Activated CD4-positive, alpha-beta T cell treated with anti-CD3 and anti-CD28 coated beads for 36 hours (primary cell): ENCODE measurements around the gene POLR3K. TPM values are rescaled to one million over a fixed set of nuclear protein-coding genes. Genes with fewer than 3 reads are reported as not detected.

Experiments used
- ATAC-seq: fragments of 200-7000 bp; cut with Tn5 transposase; one replicate; pipeline ENCODE4 v1.10.0; 2021; ENCODE audit warnings: mild to moderate bottlenecking, moderate library complexity
- CTCF ChIA-PET: fragments of 350-600 bp; sonication (Branson Sonifier 250); formaldehyde crosslinking; loops from one replicate; lab custom pipeline; 2021; ENCODE audit warnings: antibody characterized with exemption; lab: Charles Lee
- POLR2A ChIA-PET: fragments of 350-600 bp; sonication (Branson Sonifier 250); formaldehyde crosslinking; loops from one replicate; lab custom pipeline; 2021; ENCODE audit warnings: antibody characterized with exemption, inconsistent platforms; lab: Charles Lee
- DNase-seq: peaks from one replicate; pipeline ENCODE4 v3.0.0-alpha.2; 2020
- H3K27ac Mint-ChIP-seq: one replicate; pipeline ENCODE4 v1.8.0; 2021; ENCODE audit warnings: mixed read lengths
- H3K27me3 Mint-ChIP-seq: one replicate; pipeline ENCODE4 v1.8.0; 2021; ENCODE audit warnings: mixed read lengths
- H3K36me3 Mint-ChIP-seq: one replicate; pipeline ENCODE4 v1.8.0; 2021; ENCODE audit warnings: low read depth, mixed read lengths
- H3K4me1 Mint-ChIP-seq: one replicate; pipeline ENCODE4 v1.8.0; 2021; ENCODE audit warnings: mixed read lengths
- H3K4me3 Mint-ChIP-seq: one replicate; pipeline ENCODE4 v1.8.0; 2021; ENCODE audit warnings: mild to moderate bottlenecking, moderate library complexity, mixed read lengths
- H3K9me3 Mint-ChIP-seq: one replicate; pipeline ENCODE4 v1.8.0; 2021; ENCODE audit warnings: low read depth, mixed read lengths
- intact Hi-C, 2 experiments: fragments of 100-400 bp; cut with DNase I in 1 of 2; cut with micrococcal nuclease in 1 of 2; formaldehyde crosslinking; loops; one replicate each; pipeline versions ENCODE4 v1.14.2 to v1.15.1; 2022 to 2024; cut with DNase I, micrococcal nuclease
- total RNA-seq, 2 experiments: library from RNA; stranded (reverse); gene quantifications; one replicate each; pipeline ENCODE4 v1.2.3, GENCODE V29; 2021

The POLR3K gene
- total RNA-seq, 2 experiments from 2014 or later: 31.9 to 46.8 TPM

GRCh38 chr16:71540-72401 lies 18.4 kb upstream of the POLR3K start:
- Mint-ChIP-seq H3K27me3 (peaks cover 27% of the 10 kb centered on the region), H3K4me1 (peaks cover 13% of the 10 kb centered on the region), H3K36me3 (no peaks in the 10 kb centered on the region), H3K27ac (no peak overlapping the region), H3K9me3 (no peaks in the 10 kb centered on the region), H3K4me3 (no peak overlapping the region)
- POLR2A ChIA-PET: no interaction called here
- intact Hi-C loops: no loop called here
- CTCF ChIA-PET: interaction anchor here (0.7 to 11.4 kb wide), 2 partner anchors 22 to 35 kb away, joined by 3 to 214 read pairs; no protein-coding TSS in a partner anchor
- no peak for ATAC-seq
- DNase-seq: no peak

- Mint-ChIP-seq H3K36me3 (no peaks in the 10 kb centered on the region), H3K9me3 (no peaks in the 10 kb centered on the region), H3K4me1 (peaks cover 7% of the 10 kb centered on the region), H3K4me3 (no peak overlapping the region), H3K27me3 (peaks cover 27% of the 10 kb centered on the region), H3K27ac (no peak overlapping the region)
- intact Hi-C loops: no loop called here
- no peak for ATAC-seq
- ChIA-PET POLR2A (no interaction called here), CTCF (interaction anchor here (0.7 to 11.4 kb wide), 2 partner anchors 23 to 36 kb away, joined by 3 to 214 read pairs; no protein-coding TSS in a partner anchor)
- DNase-seq: no peak
These were observed 17.8 kb upstream of the POLR3K start for GRCh38 chr16:71210-71539.

- Mint-ChIP-seq H3K27me3 (peaks cover 27% of the 10 kb centered on the region), H3K27ac (no peak overlapping the region), H3K36me3 (no peaks in the 10 kb centered on the region), H3K4me1 (peaks cover 4% of the 10 kb centered on the region), H3K9me3 (no peaks in the 10 kb centered on the region), H3K4me3 (no peak overlapping the region)
- ChIA-PET POLR2A (interaction anchor here (0.6 kb wide), 1 partner anchor 48 kb away, joined by 3 read pairs; no protein-coding TSS in a partner anchor), CTCF (interaction anchor here (0.9 to 11.4 kb wide), 4 partner anchors 8 to 38 kb away, joined by 3 to 214 read pairs (median 6); no protein-coding TSS in a partner anchor)
- intact Hi-C loops: no loop called here
- ATAC-seq (no peak), DNase-seq (no peak)
These were observed 15.8 kb upstream of the POLR3K start for GRCh38 chr16:69181-69580.

- Mint-ChIP-seq H3K9me3 (no peaks in the 10 kb centered on the region), H3K36me3 (no peaks in the 10 kb centered on the region), H3K27ac (no peak overlapping the region), H3K4me3 (no peak overlapping the region), H3K27me3 (peaks cover 19% of the 10 kb centered on the region), H3K4me1 (peaks cover 4% of the 10 kb centered on the region)
- POLR2A ChIA-PET: no interaction called here
- CTCF ChIA-PET: interaction anchor here (1.4 to 11.4 kb wide), 3 partner anchors 9 to 39 kb away, joined by 6 to 214 read pairs (median 7); no protein-coding TSS in a partner anchor
- intact Hi-C loops: no loop called here
- ATAC-seq (no peak), DNase-seq (no peak)
These were observed 14.7 kb upstream of the POLR3K start for GRCh38 chr16:67884-68789.

GRCh38 chr16:67183-67791 lies 13.9 kb upstream of the POLR3K start:
- DNase-seq: no peak
- Mint-ChIP-seq H3K4me3 (no peak overlapping the region), H3K9me3 (no peaks in the 10 kb centered on the region), H3K4me1 (no peaks in the 10 kb centered on the region), H3K36me3 (no peaks in the 10 kb centered on the region), H3K27me3 (peaks cover 15% of the 10 kb centered on the region), H3K27ac (no peak overlapping the region)
- CTCF ChIA-PET: interaction anchor here (1.7 to 11.4 kb wide), 2 partner anchors 27 to 40 kb away, joined by 7 to 214 read pairs; no protein-coding TSS in a partner anchor
- POLR2A ChIA-PET: no interaction called here
- intact Hi-C loops: no loop called here
- no peak for ATAC-seq

- Mint-ChIP-seq H3K27ac (no peak overlapping the region), H3K36me3 (no peaks in the 10 kb centered on the region), H3K4me1 (no peaks in the 10 kb centered on the region), H3K27me3 (peaks cover 12% of the 10 kb centered on the region), H3K9me3 (no peaks in the 10 kb centered on the region), H3K4me3 (no peak overlapping the region)
- ChIA-PET POLR2A (interaction anchor here (0.5 to 1.9 kb wide), 2 partner anchors 11 to 421 kb away, joined by 6 to 7 read pairs; partner anchors contain the start of gene MPG), CTCF (interaction anchor here (0.7 to 11.4 kb wide), 22 partner anchors 10 to 296 kb away, joined by 3 to 214 read pairs (median 6); partner anchors contain the start of genes POLR3K and SNRNP25)
- ATAC-seq: no peak
- no peak for DNase-seq
- intact Hi-C loops: no loop called here
These were observed 13.1 kb upstream of the POLR3K start for GRCh38 chr16:66309-67182.

GRCh38 chr16:65745-66144 lies 12.3 kb upstream of the POLR3K start:
- POLR2A ChIA-PET: interaction anchor here (0.5 to 1.9 kb wide), 3 partner anchors 12 to 422 kb away, joined by 3 to 7 read pairs (median 6); partner anchors contain the start of gene MPG
- intact Hi-C loops: loop anchor here (1.0 kb wide), 3 partner anchors 32 to 297 kb away; no protein-coding TSS in a partner anchor
- no peaks in the 10 kb centered on the region for H3K36me3 Mint-ChIP-seq
- CTCF ChIA-PET: interaction anchor here (0.6 to 11.4 kb wide), 25 partner anchors 9 to 319 kb away, joined by 3 to 214 read pairs (median 4); partner anchors contain the start of genes POLR3K and SNRNP25
- no peaks in the 10 kb centered on the region for H3K9me3 Mint-ChIP-seq
- no peaks in the 10 kb centered on the region for H3K4me1 Mint-ChIP-seq
- H3K27me3 Mint-ChIP-seq: peaks cover 8% of the 10 kb centered on the region
- ATAC-seq: peak; percentile 94
- H3K4me3 Mint-ChIP-seq: no peak overlapping the region
- no peak overlapping the region for H3K27ac Mint-ChIP-seq
- peak; percentile 94 for DNase-seq

- ChIA-PET POLR2A (no interaction called here), CTCF (interaction anchor here (0.8 to 11.4 kb wide), 12 partner anchors 8 to 297 kb away, joined by 3 to 214 read pairs (median 10); partner anchors contain the start of genes MPG, POLR3K and SNRNP25)
- ATAC-seq (no peak), DNase-seq (no peak)
- H3K4me1 Mint-ChIP-seq: no peaks in the 10 kb centered on the region
- H3K27me3 Mint-ChIP-seq: peaks cover 6% of the 10 kb centered on the region
- H3K36me3 Mint-ChIP-seq: no peaks in the 10 kb centered on the region
- no peak overlapping the region for H3K4me3 Mint-ChIP-seq
- intact Hi-C loops: loop anchor here (1.0 kb wide), 3 partner anchors 32 to 297 kb away; no protein-coding TSS in a partner anchor
- H3K27ac Mint-ChIP-seq: no peak overlapping the region
- no peaks in the 10 kb centered on the region for H3K9me3 Mint-ChIP-seq
These were observed 11.5 kb upstream of the POLR3K start for GRCh38 chr16:64914-65255.

GRCh38 chr16:63998-64913 lies 10.8 kb upstream of the POLR3K start:
- Mint-ChIP-seq H3K27me3 (no peaks in the 10 kb centered on the region), H3K4me1 (no peaks in the 10 kb centered on the region), H3K4me3 (no peak overlapping the region), H3K27ac (no peak overlapping the region), H3K36me3 (no peaks in the 10 kb centered on the region), H3K9me3 (no peaks in the 10 kb centered on the region)
- DNase-seq (no peak), ATAC-seq (no peak)
- ChIA-PET POLR2A (interaction anchor here (1.1 kb wide), 1 partner anchor 13 kb away, joined by 3 read pairs; no protein-coding TSS in a partner anchor), CTCF (interaction anchor here (0.9 to 11.4 kb wide), 11 partner anchors 8 to 298 kb away, joined by 3 to 214 read pairs (median 5); partner anchors contain the start of gene MPG)
- intact Hi-C loops: no loop called here
